H1 (cell line): ENCODE measurements around the gene TUBB4B. TPM values are rescaled to one million over a fixed set of nuclear protein-coding genes. Genes with fewer than 3 reads are reported as not detected.

Source experiments
- CHD2 ChIP-seq: IDR thresholded peaks from 2 replicates; pipeline ENCODE4 v1.6.1; 2012; ENCODE audit warnings: low read length, improper control_type of control experiment
- GTF2F1 ChIP-seq: IDR thresholded peaks from 2 replicates; pipeline ENCODE4 v1.6.1; 2012; ENCODE audit warnings: low read depth, low read length, improper control_type of control experiment, borderline replicate concordance
- KDM1A ChIP-seq: fragments of 200-600, 300-600 bp; sonication (generic); IDR thresholded peaks from 2 replicates; pipeline ENCODE4 v1.7.1; 2016; ENCODE audit warnings: mild to moderate bottlenecking, low read length, borderline replicate concordance
- RBBP5 ChIP-seq: IDR thresholded peaks from 2 replicates; pipeline ENCODE4 v1.7.1; 2012; ENCODE audit warnings: low read depth, mild to moderate bottlenecking, inconsistent platforms, low read length, moderate library complexity, borderline replicate concordance
- polyA plus RNA-seq, 7 experiments: library from polyadenylated mRNA; depleted of rRNA in 3 of 7; stranded (reverse) in 5 of 7; unstranded in 2 of 7; fragments of >200 nt in 5 of 7; fragments of 200-250 nt in 2 of 7; gene quantifications; 1 replicate in 5 of 7; 2 replicates in 1 of 7; 4 replicates in 1 of 7; pipeline versions ENCODE4 v1.2.1 to v1.2.3, GENCODE V29; 2011 to 2013; ENCODE audit warnings: missing spikeins in 2 of 7, mixed read lengths in 2 of 7
- total RNA-seq: library from RNA; stranded (reverse); fragmentation: NEBNext Ultra II Directional; extraction: Animal tissue kit (Norgen Biotek cat#: 25700); gene quantifications from 2 replicates; pipeline ENCODE4 v1.2.1, GENCODE V29; 2021
- TF ChIP-seq, protein P1 (sequence below): IDR thresholded peaks from 2 replicates; pipeline ENCODE4 v1.6.1; 2011; ENCODE audit warnings: low read length, improper control_type of control experiment

The TUBB4B gene
- total and polyA plus RNA-seq, 2 of the 8 experiments (the other 6 are each of a cell fraction or from before 2014, with no cell fraction given), result 280 to 307 TPM

DNA sequence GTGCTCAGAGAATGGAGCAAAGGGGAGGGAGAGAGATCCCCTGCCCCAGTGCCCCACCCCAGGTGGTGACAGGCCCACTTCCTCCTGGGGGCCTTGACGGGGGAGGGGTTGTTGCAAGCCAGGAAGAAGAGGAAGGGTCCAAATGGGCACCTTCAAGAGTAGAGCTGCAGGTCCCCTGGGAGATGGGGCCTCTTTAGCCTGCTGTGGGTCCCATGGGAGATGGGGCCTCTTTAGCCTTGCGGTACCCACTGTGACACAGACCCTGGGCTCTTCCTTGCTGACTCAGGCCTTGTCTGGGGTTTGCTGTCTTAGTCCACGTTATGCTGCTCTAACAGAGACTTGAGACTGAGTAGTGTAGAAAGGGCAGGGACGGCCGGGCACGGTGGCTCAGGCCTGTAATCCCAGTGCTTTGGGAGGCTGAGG, 26.9 kb downstream of the TUBB4B start (continued):
- no peak for TF ChIP-seq KDM1A
- TF ChIP-seq RBBP5, result no peak
- TF ChIP-seq CHD2, result no peak
- TF ChIP-seq, protein P1, sequence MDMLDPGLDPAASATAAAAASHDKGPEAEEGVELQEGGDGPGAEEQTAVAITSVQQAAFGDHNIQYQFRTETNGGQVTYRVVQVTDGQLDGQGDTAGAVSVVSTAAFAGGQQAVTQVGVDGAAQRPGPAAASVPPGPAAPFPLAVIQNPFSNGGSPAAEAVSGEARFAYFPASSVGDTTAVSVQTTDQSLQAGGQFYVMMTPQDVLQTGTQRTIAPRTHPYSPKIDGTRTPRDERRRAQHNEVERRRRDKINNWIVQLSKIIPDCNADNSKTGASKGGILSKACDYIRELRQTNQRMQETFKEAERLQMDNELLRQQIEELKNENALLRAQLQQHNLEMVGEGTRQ, result no peak
- TF ChIP-seq GTF2F1, result no peak
- TF ChIP-seq, all 59 proteins: peak for 0
